ENCODE data around the gene OGDH.
"Not testable (repeated sequence)": the region's sequence is repeated elsewhere in the genome, so short reads cannot be mapped to it uniquely, and the experiment has no call there.

OGDH gene

GRCh38 chr7:44673324-44673723, 66.9 kb downstream of the OGDH start:
- DNase-seq (ENCODE audit: low read depth): no peak

- DNase-seq (ENCODE audit: low read depth): no peak
These were observed 67.3 kb downstream of the OGDH start for GRCh38 chr7:44673771-44674170.

GRCh38 chr7:44674381-44674780, 68.0 kb downstream of the OGDH start:
- no peak for DNase-seq (ENCODE audit: low read depth)

GRCh38 chr7:44676776-44677175, 70.3 kb downstream of the OGDH start:
- no peak for DNase-seq (ENCODE audit: low read depth)

- DNase-seq (ENCODE audit: low read depth): no peak
These were observed 71.7 kb downstream of the OGDH start for GRCh38 chr7:44678101-44678470.

- no peak for DNase-seq (ENCODE audit: low read depth)
These were observed 72.2 kb downstream of the OGDH start for GRCh38 chr7:44678471-44679179.

- no peak for DNase-seq (ENCODE audit: low read depth)
These were observed 75.2 kb downstream of the OGDH start for GRCh38 chr7:44681645-44682044.

GRCh38 chr7:44685723-44686122, 79.3 kb downstream of the OGDH start:
- DNase-seq (ENCODE audit: low read depth): no peak

- DNase-seq (ENCODE audit: low read depth): no peak
These were observed 83.0 kb downstream of the OGDH start for GRCh38 chr7:44689427-44689826.

GRCh38 chr7:44693641-44694313, 87.3 kb downstream of the OGDH start:
- no peak for DNase-seq (ENCODE audit: low read depth)

GRCh38 chr7:44694326-44694725, 87.9 kb downstream of the OGDH start:
- no peak for DNase-seq (ENCODE audit: low read depth)

- DNase-seq (ENCODE audit: low read depth): no peak
These were observed 88.3 kb downstream of the OGDH start for GRCh38 chr7:44694766-44695165.

GRCh38 chr7:44695756-44696155, 89.3 kb downstream of the OGDH start:
- DNase-seq (ENCODE audit: low read depth): no peak

GRCh38 chr7:44696728-44697127, 90.3 kb downstream of the OGDH start:
- no peak for DNase-seq (ENCODE audit: low read depth)

- DNase-seq (ENCODE audit: low read depth): no peak
These were observed 91.0 kb downstream of the OGDH start for GRCh38 chr7:44697136-44698045.

- no peak for DNase-seq (ENCODE audit: low read depth)
These were observed 91.7 kb downstream of the OGDH start for GRCh38 chr7:44698046-44698580.

GRCh38 chr7:44699598-44699997, 93.2 kb downstream of the OGDH start:
- DNase-seq (ENCODE audit: low read depth): not testable (repeated sequence)

GRCh38 chr7:44700322-44700721, 93.9 kb downstream of the OGDH start:
- no peak for DNase-seq (ENCODE audit: low read depth)

GRCh38 chr7:44703391-44703790, 97.0 kb downstream of the OGDH start:
- not testable (repeated sequence) for DNase-seq (ENCODE audit: low read depth)

- no peak for DNase-seq (ENCODE audit: low read depth)
These were observed 97.5 kb downstream of the OGDH start for GRCh38 chr7:44703921-44704320.

- no peak for DNase-seq (ENCODE audit: low read depth)
These were observed 99.0 kb downstream of the OGDH start for GRCh38 chr7:44705434-44705833.

- DNase-seq (ENCODE audit: low read depth): no peak
These were observed 100.5 kb downstream of the OGDH start for GRCh38 chr7:44706788-44707557.

All from activated gamma-delta T cell treated with anti-CD3 and anti-CD28 coated beads, Interleukin-2, amount 50 U/mL, for 16 hours (primary cell).